Stomach (tissue), 9 donors: ENCODE data around the gene C21orf58. TPM values are rescaled to one million over a fixed set of nuclear protein-coding genes. Genes with fewer than 3 reads are reported as not detected.

Experiments used
- DNase-seq, 2 donors: peaks; one replicate each; pipeline versions ENCODE4 v3.0.0 to v3.0.0-alpha.2; 2013 to 2019
- H3K27ac ChIP-seq, 5 donors: fragments of 200-600 bp in 4 of 5; sonication (generic) in 4 of 5; one replicate each; pipeline ENCODE4 v1.5.1; 2013 to 2019; ENCODE audit warnings: mild to moderate bottlenecking in 1 of 5, moderate library complexity in 1 of 5
- H3K27me3 ChIP-seq, 3 donors: fragments of 200-600 bp; sonication (generic); one replicate each; pipeline ENCODE4 v1.5.1; 2017 to 2019; ENCODE audit warnings: mixed run types in 1 of 3
- H3K36me3 ChIP-seq, 4 donors: fragments of 200-600 bp; sonication (generic); 1 replicate in 3 of 4; 2 replicates in 1 of 4; pipeline ENCODE4 v1.5.1; 2016 to 2019
- H3K4me1 ChIP-seq, 4 donors: fragments of 200-600 bp; sonication (generic); one replicate each; pipeline ENCODE4 v1.5.1; 2016 to 2019
- H3K4me3 ChIP-seq, 4 donors: fragments of 200-600 bp; sonication (generic) in 3 of 4; one replicate each; pipeline ENCODE4 v1.5.1; 2016 to 2019; ENCODE audit warnings: mild to moderate bottlenecking in 1 of 4
- H3K9me3 ChIP-seq, 4 donors: fragments of 200-600 bp; sonication (generic); one replicate each; pipeline ENCODE4 v1.5.1; 2016 to 2019
- EP300 ChIP-seq: sonication (generic); formaldehyde crosslinking; IDR thresholded peaks from one replicate; pipeline ENCODE4 v1.6.1; 2017; ENCODE audit warnings: antibody characterized with exemption
- POLR2A ChIP-seq, 4 donors: fragments of 450-650 bp; IDR thresholded peaks; one replicate each; pipeline ENCODE4 v1.6.1; 2016; ENCODE audit warnings: antibody characterized with exemption in 4 of 4, control low read depth in 2 of 4, mild to moderate bottlenecking in 1 of 4, moderate library complexity in 1 of 4
- POLR2AphosphoS5 ChIP-seq, 3 donors: sonication (generic); formaldehyde crosslinking; IDR thresholded peaks; one replicate each; pipeline ENCODE4 v1.6.1; 2016; ENCODE audit warnings: antibody characterized with exemption in 3 of 3
- WGBS, 5 donors: extraction: QIAGEN DNeasy Blood & Tissue Kit in 3 of 5; methylation state at CpG; one replicate each; pipeline versions ENCODE4 v1.1.5 to v1.1.7; 2013 to 2018; 5-methylcytosine and 5-hydroxymethylcytosine counted together
- intact Hi-C: fragments of 100-400 bp; cut with DNase I; formaldehyde crosslinking; loops from one replicate; pipeline ENCODE4 v1.15.1; 2023; ENCODE audit warnings: low total_unique reads
- polyA plus RNA-seq, 3 donors: library from polyadenylated mRNA; stranded (reverse); fragments of 200-250 nt; gene quantifications; one replicate each; pipeline ENCODE4 v1.2.3, GENCODE V29; 2013
- total RNA-seq, 5 donors: library from RNA; depleted of rRNA; stranded (reverse); fragments of >200 nt; gene quantifications; one replicate each; pipeline versions ENCODE4 v1.1.0 to v1.2.3, GENCODE V29; 2014 to 2016
- TF ChIP-seq, protein P1 (sequence below), 7 experiments: fragments of 450-650 bp in 4 of 7; fragments of 200-600 bp in 3 of 7; sonication (generic) in 3 of 7; IDR thresholded peaks; one replicate each; pipeline ENCODE4 v1.5.1; 2016 to 2019; ENCODE audit warnings: antibody characterized with exemption in 7 of 7, control low read depth in 2 of 7, mild to moderate bottlenecking in 1 of 7
- donor health status: healthy with polysubstance abuse.
- donor health status: Bipolar disorder and iron deficiency.
- donor health status: healthy.

Gene C21orf58
- total and polyA plus RNA-seq, 8 donors, result 0.89 to 15.1 (median 4.1) TPM

DNA sequence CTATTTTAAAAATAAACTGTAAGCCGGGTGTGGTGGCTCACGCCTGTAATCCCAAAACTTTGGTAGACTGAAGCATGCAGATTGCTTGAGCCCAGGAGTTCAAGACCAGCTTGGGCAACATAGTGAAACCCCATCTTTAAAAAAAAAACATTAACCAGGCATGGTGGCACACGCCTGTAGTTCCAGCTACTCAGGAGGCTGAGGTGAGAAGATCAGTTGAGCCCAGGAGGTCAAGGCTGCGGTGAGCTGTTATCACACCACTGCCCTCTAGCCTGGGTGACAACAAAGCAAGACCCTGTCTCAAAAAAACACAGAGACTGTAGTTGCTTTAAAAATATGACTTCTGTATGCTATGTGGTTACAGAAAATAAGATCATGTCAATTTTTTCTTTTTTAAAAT, 70.8 kb downstream of the C21orf58 start:
- TF ChIP-seq EP300 (no peak), POLR2A (IDR thresholded peaks at IDR 0.05) (no peak), POLR2AphosphoS5 (IDR thresholded peaks at IDR 0.05) (no peak)
- TF ChIP-seq, protein P1, sequence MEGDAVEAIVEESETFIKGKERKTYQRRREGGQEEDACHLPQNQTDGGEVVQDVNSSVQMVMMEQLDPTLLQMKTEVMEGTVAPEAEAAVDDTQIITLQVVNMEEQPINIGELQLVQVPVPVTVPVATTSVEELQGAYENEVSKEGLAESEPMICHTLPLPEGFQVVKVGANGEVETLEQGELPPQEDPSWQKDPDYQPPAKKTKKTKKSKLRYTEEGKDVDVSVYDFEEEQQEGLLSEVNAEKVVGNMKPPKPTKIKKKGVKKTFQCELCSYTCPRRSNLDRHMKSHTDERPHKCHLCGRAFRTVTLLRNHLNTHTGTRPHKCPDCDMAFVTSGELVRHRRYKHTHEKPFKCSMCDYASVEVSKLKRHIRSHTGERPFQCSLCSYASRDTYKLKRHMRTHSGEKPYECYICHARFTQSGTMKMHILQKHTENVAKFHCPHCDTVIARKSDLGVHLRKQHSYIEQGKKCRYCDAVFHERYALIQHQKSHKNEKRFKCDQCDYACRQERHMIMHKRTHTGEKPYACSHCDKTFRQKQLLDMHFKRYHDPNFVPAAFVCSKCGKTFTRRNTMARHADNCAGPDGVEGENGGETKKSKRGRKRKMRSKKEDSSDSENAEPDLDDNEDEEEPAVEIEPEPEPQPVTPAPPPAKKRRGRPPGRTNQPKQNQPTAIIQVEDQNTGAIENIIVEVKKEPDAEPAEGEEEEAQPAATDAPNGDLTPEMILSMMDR (IDR thresholded peaks at IDR 0.05), result no peak
- Histone ChIP-seq H3K9me3 (no peaks in the 10 kb centered on the region), H3K27ac (no peak overlapping the region), H3K4me1 (peaks cover 0 to 5% (median 2%) of the 10 kb centered on the region in 4 donors), H3K36me3 (peaks cover 59 to 100% (median 99%) of the 10 kb centered on the region in 4 donors), H3K27me3 (no peaks in the 10 kb centered on the region), H3K4me3 (no peak overlapping the region)
- WGBS, 5 donors, result 85 to 95% (median 92%) methylated on average over 4 of the region's 4 CpGs
- no peak for DNase-seq
- intact Hi-C loops, result no loop called here

Other genes starting within 250 kb of the C21orf58 start
- gene COL6A2, start 225.8 kb downstream of the C21orf58 start, total RNA-seq, result 1,000 to 10,000 TPM in 1 of 5 donors, 100 to 1,000 TPM in 4; 351 to 3,737 (median 491) TPM
- gene COL6A2, start 225.8 kb downstream of the C21orf58 start, polyA plus RNA-seq, result 100 to 1,000 TPM in 2 of 3 donors, 10 to 100 TPM in 1; 79.3 to 246 (median 113) TPM
- gene FTCD, start 168.3 kb downstream of the C21orf58 start, total RNA-seq, result 1 to 10 TPM in 2 of 5 donors, not detected in 3; 1.3 to 6.7 TPM
- 1 to 10 TPM in 1 of 3 donors, under 1 TPM in 2; 0.25 to 2.4 (median 0.53) TPM for gene FTCD, start 168.3 kb downstream of the C21orf58 start, polyA plus RNA-seq
- gene SPATC1L, start 139.4 kb downstream of the C21orf58 start, total RNA-seq, result 10 to 100 TPM in 2 of 5 donors, 1 to 10 TPM in 1, under 1 TPM in 1, not detected in 1; 0.72 to 26.4 (median 8.0) TPM
- 10 to 100 TPM in 2 of 3 donors, 1 to 10 TPM in 1; 7.0 to 14.2 (median 13.7) TPM for gene SPATC1L, start 139.4 kb downstream of the C21orf58 start, polyA plus RNA-seq
- 100 to 1,000 TPM in 1 of 5 donors, 10 to 100 TPM in 4; 26.4 to 246 (median 46.7) TPM for gene LSS, start 95.1 kb downstream of the C21orf58 start, total RNA-seq
- 10 to 100 TPM; 15.3 to 22.2 (median 21.7) TPM for gene LSS, start 95.1 kb downstream of the C21orf58 start, polyA plus RNA-seq
- 100 to 1,000 TPM in 2 of 5 donors, 10 to 100 TPM in 3; 55.8 to 555 (median 97.1) TPM for gene MCM3AP, start 38.3 kb downstream of the C21orf58 start, total RNA-seq
- 10 to 100 TPM; 18.9 to 35.8 (median 24.6) TPM for gene MCM3AP, start 38.3 kb downstream of the C21orf58 start, polyA plus RNA-seq
- 10 to 100 TPM in 2 of 5 donors, 1 to 10 TPM in 3; 1.0 to 22.0 (median 5.3) TPM for gene YBEY, start 37.5 kb downstream of the C21orf58 start, total RNA-seq
- 10 to 100 TPM; 14.2 to 19.6 (median 16.4) TPM for gene YBEY, start 37.5 kb downstream of the C21orf58 start, polyA plus RNA-seq
- 100 to 1,000 TPM in 1 of 5 donors, 10 to 100 TPM in 4; 24.2 to 133 (median 63.6) TPM for gene PCNT, start 286 bp upstream of the C21orf58 start, total RNA-seq
- gene PCNT, start 286 bp upstream of the C21orf58 start, polyA plus RNA-seq, result 10 to 100 TPM in 1 of 3 donors, 1 to 10 TPM in 2; 4.7 to 10.9 (median 7.9) TPM
- gene DIP2A, start 135.0 kb upstream of the C21orf58 start, total RNA-seq, result 100 to 1,000 TPM in 2 of 5 donors, 10 to 100 TPM in 3; 49.0 to 122 (median 61.8) TPM
- 10 to 100 TPM in 2 of 3 donors, 1 to 10 TPM in 1; 7.3 to 17.3 (median 10.8) TPM for gene DIP2A, start 135.0 kb upstream of the C21orf58 start, polyA plus RNA-seq